ENCODE data around the gene CWC27.
A peak's percentile ranks its signal among the peaks of the same experiment; 100 is the strongest.

The CWC27 gene

GRCh38 chr5:64768358-64769312 lies at the start of gene CWC27, which contains the start of gene SREK1IP1:
CWC27 (plus strand) TSS chr5:64768930; CDS start chr5:64769147, 217 bp downstream.
SREK1IP1 (minus strand) TSS chr5:64768691; CDS start chr5:64768517, 174 bp downstream.
- peak within 1 kb of the TSS; percentile 87 for H3K4me2 ChIP-seq (ENCODE audit: insufficient read depth, low read length)
- peak within 1 kb of the TSS; percentile 97 for H3K27ac ChIP-seq (ENCODE audit: low read length)
- ATAC-seq (ENCODE audit: insufficient read depth, low read depth): peak; percentile 94

GRCh38 chr5:64722588-64722987 lies 46.1 kb upstream of the CWC27 start:
- no peak overlapping the region for H3K27ac ChIP-seq (ENCODE audit: low read length)
- H2AFZ ChIP-seq (ENCODE audit: low read depth, low read length): no peak overlapping the region
- no peak for TF ChIP-seq EZH2 (IDR thresholded peaks at IDR 0.05; ENCODE audit: borderline replicate concordance, low read depth, low read length, severe bottlenecking)
- TF ChIP-seq CTCF (IDR thresholded peaks at IDR 0.05; ENCODE audit: borderline replicate concordance, extremely low read depth, low read length, poor library complexity, severe bottlenecking): no peak
- no peaks in the 10 kb centered on the region for H3K4me1 ChIP-seq (ENCODE audit: insufficient read depth, low read length)
- peaks cover 36% of the 10 kb centered on the region; the same call in 1 of the 2 replicates for H3K36me3 ChIP-seq (ENCODE audit: insufficient read depth, low read length)
- H3K9ac ChIP-seq (ENCODE audit: low read depth, low read length): no peak overlapping the region
- no peaks in the 10 kb centered on the region for H3K9me3 ChIP-seq (ENCODE audit: insufficient read depth, low read length, severe bottlenecking)
- no peaks in the 10 kb centered on the region for H3K27me3 ChIP-seq (ENCODE audit: insufficient read depth, low read length, poor library complexity)
- no peaks in the 10 kb centered on the region for H3K79me2 ChIP-seq (ENCODE audit: insufficient read depth, low read length)
- no peak overlapping the region for H3K4me3 ChIP-seq (ENCODE audit: low read depth in 1 of 2, low read length in 2 of 2)
- H3K4me2 ChIP-seq (ENCODE audit: insufficient read depth, low read length): no peak overlapping the region
- ATAC-seq (ENCODE audit: insufficient read depth, low read depth) (no peak), DNase-seq (no peak)
- H4K20me1 ChIP-seq (ENCODE audit: insufficient read depth, low read length): no peaks in the 10 kb centered on the region

More at GRCh38 chr5:64768358-64769312, at the start of gene CWC27, which contains the start of gene SREK1IP1:
- H3K36me3 ChIP-seq (ENCODE audit: insufficient read depth, low read length): peaks cover 25% of the 10 kb centered on the region
- peak within 1 kb of the TSS; percentile 91 to 93 for H3K4me3 ChIP-seq (ENCODE audit: low read depth in 1 of 2, low read length in 2 of 2)
- TF ChIP-seq EZH2 (IDR thresholded peaks at IDR 0.05; ENCODE audit: borderline replicate concordance, low read depth, low read length, severe bottlenecking): no peak
- TF ChIP-seq CTCF (IDR thresholded peaks at IDR 0.05; ENCODE audit: borderline replicate concordance, extremely low read depth, low read length, poor library complexity, severe bottlenecking): peak; percentile 13
- H3K4me1 ChIP-seq (ENCODE audit: insufficient read depth, low read length): peaks cover 51% of the 10 kb centered on the region
- H3K9ac ChIP-seq (ENCODE audit: low read depth, low read length): peak within 1 kb of the TSS; percentile 73
- peaks cover 9% of the 10 kb centered on the region; the same call in 1 of the 2 replicates for H4K20me1 ChIP-seq (ENCODE audit: insufficient read depth, low read length)
- H3K79me2 ChIP-seq (ENCODE audit: insufficient read depth, low read length): peaks cover 88% of the 10 kb centered on the region
- no peaks in the 10 kb centered on the region for H3K9me3 ChIP-seq (ENCODE audit: insufficient read depth, low read length, severe bottlenecking)
- peak within 1 kb of the TSS; percentile 96 for H2AFZ ChIP-seq (ENCODE audit: low read depth, low read length)
- DNase-seq: peak; percentile 86
- no peaks in the 10 kb centered on the region for H3K27me3 ChIP-seq (ENCODE audit: insufficient read depth, low read length, poor library complexity)

- Histone ChIP-seq H2AFZ (ENCODE audit: low read depth, low read length) (no peak overlapping the region), H3K27ac (ENCODE audit: low read length) (no peak overlapping the region), H3K4me2 (ENCODE audit: insufficient read depth, low read length) (no peak overlapping the region), H3K79me2 (ENCODE audit: insufficient read depth, low read length) (no peaks in the 10 kb centered on the region), H3K36me3 (ENCODE audit: insufficient read depth, low read length) (peaks cover 32% of the 10 kb centered on the region; the same call in 1 of the 2 replicates), H3K9me3 (ENCODE audit: insufficient read depth, low read length, severe bottlenecking) (no peaks in the 10 kb centered on the region), H3K4me3 (ENCODE audit: low read depth in 1 of 2, low read length in 2 of 2) (no peak overlapping the region), H3K27me3 (ENCODE audit: insufficient read depth, low read length, poor library complexity) (no peaks in the 10 kb centered on the region), H3K9ac (ENCODE audit: low read depth, low read length) (no peak overlapping the region), H3K4me1 (ENCODE audit: insufficient read depth, low read length) (no peaks in the 10 kb centered on the region), H4K20me1 (ENCODE audit: insufficient read depth, low read length) (no peaks in the 10 kb centered on the region)
- ATAC-seq (ENCODE audit: insufficient read depth, low read depth) (no peak), DNase-seq (no peak)
- no peak for TF ChIP-seq EZH2 (IDR thresholded peaks at IDR 0.05; ENCODE audit: borderline replicate concordance, low read depth, low read length, severe bottlenecking)
- no peak for TF ChIP-seq CTCF (IDR thresholded peaks at IDR 0.05; ENCODE audit: borderline replicate concordance, extremely low read depth, low read length, poor library complexity, severe bottlenecking)
Observed at GRCh38 chr5:64727150-64727549, 41.6 kb upstream of the CWC27 start.

Measured in DND-41 (cell line).